ENCODE measurements around the gene EVC2. TPM values are rescaled to one million over a fixed set of nuclear protein-coding genes. Genes with fewer than 3 reads are reported as not detected.

EVC2 gene
- total and polyA plus RNA-seq, 7 donors, result 0.60 to 14.7 (median 8.6) TPM; not detected in 1

- WGBS, 2 donors, result 68 to 88% methylated on average over 4 of the region's 4 CpGs
- no peaks in the 10 kb centered on the region for H3K4me1 ChIP-seq
- H3K27me3 ChIP-seq, result no peaks in the 10 kb centered on the region
- H3K36me3 ChIP-seq, result peaks cover 12 to 79% (median 34%) of the 10 kb centered on the region in 4 donors
- H3K27ac ChIP-seq, result no peak overlapping the region
- intact Hi-C loops (cut with DNase I), result no loop called here
- TF ChIP-seq, protein P1, sequence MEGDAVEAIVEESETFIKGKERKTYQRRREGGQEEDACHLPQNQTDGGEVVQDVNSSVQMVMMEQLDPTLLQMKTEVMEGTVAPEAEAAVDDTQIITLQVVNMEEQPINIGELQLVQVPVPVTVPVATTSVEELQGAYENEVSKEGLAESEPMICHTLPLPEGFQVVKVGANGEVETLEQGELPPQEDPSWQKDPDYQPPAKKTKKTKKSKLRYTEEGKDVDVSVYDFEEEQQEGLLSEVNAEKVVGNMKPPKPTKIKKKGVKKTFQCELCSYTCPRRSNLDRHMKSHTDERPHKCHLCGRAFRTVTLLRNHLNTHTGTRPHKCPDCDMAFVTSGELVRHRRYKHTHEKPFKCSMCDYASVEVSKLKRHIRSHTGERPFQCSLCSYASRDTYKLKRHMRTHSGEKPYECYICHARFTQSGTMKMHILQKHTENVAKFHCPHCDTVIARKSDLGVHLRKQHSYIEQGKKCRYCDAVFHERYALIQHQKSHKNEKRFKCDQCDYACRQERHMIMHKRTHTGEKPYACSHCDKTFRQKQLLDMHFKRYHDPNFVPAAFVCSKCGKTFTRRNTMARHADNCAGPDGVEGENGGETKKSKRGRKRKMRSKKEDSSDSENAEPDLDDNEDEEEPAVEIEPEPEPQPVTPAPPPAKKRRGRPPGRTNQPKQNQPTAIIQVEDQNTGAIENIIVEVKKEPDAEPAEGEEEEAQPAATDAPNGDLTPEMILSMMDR (IDR thresholded peaks at IDR 0.05), result no peak
- TF ChIP-seq EP300 (IDR thresholded peaks at IDR 0.05), result no peak
- TF ChIP-seq POLR2A (IDR thresholded peaks at IDR 0.05), result no peak
- TF ChIP-seq POLR2AphosphoS5 (IDR thresholded peaks at IDR 0.05), result no peak
- H3K9me3 ChIP-seq, result no peaks in the 10 kb centered on the region
- no peak overlapping the region for H3K4me3 ChIP-seq
- DNase-seq, result no peak
These were observed 14.5 kb downstream of the EVC2 start for GRCh38 chr4:5693871-5694270.

GRCh38 chr4:5691491-5692132 is 16.7 kb downstream of the EVC2 start:
- Histone ChIP-seq H3K27me3 (no peaks in the 10 kb centered on the region), H3K4me3 (no peak overlapping the region), H3K4me1 (no peaks in the 10 kb centered on the region), H3K27ac (no peak overlapping the region), H3K9me3 (no peaks in the 10 kb centered on the region), H3K36me3 (peaks cover 12 to 95% (median 50%) of the 10 kb centered on the region in 4 donors)
- peak; percentile 55 for DNase-seq
- TF ChIP-seq POLR2A (IDR thresholded peaks at IDR 0.05), result no peak
- TF ChIP-seq, protein P1 (IDR thresholded peaks at IDR 0.05), result no peak
- TF ChIP-seq POLR2AphosphoS5 (IDR thresholded peaks at IDR 0.05), result no peak
- no peak for TF ChIP-seq EP300 (IDR thresholded peaks at IDR 0.05)
- intact Hi-C loops (cut with DNase I), result no loop called here
- 81 to 83% methylated on average over 7 of the region's 7 CpGs for WGBS, 2 donors

DNA sequence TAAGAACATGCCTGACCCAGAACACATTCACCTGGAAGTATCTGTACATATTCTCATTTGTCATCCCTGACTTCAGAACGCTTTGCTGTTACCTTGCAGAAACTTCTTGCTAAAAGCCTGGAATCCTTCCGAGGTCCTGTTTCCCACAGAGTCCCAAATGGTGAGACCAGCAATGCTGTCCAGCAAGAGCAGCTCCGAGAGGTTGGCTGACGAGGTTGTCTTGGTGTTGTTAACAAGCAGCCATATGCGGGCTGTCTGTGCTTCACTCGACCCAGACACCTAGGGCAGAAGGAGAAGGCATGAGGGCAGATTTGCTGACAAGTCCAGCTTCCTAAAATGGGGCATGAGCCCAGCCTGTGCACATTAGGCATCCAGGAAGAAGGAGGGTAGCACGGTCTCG is 19.3 kb downstream of the EVC2 start:
- no peak overlapping the region for H3K27ac ChIP-seq
- H3K4me3 ChIP-seq, result no peak overlapping the region
- intact Hi-C loops (cut with DNase I), result no loop called here
- peaks cover 27 to 96% (median 60%) of the 10 kb centered on the region in 4 donors for H3K36me3 ChIP-seq
- peak; percentile 32 for DNase-seq
- WGBS, 2 donors, result 80 to 91% methylated on average over 8 of the region's 8 CpGs
- no peaks in the 10 kb centered on the region for H3K4me1 ChIP-seq
- H3K27me3 ChIP-seq, result no peaks in the 10 kb centered on the region
- TF ChIP-seq POLR2AphosphoS5 (IDR thresholded peaks at IDR 0.05), result no peak
- no peak for TF ChIP-seq EP300 (IDR thresholded peaks at IDR 0.05)
- no peak for TF ChIP-seq POLR2A (IDR thresholded peaks at IDR 0.05)
- TF ChIP-seq, protein P1 (IDR thresholded peaks at IDR 0.05), result no peak
- no peaks in the 10 kb centered on the region for H3K9me3 ChIP-seq

- H3K36me3 ChIP-seq, result peaks cover 29 to 98% (median 47%) of the 10 kb centered on the region in 4 donors
- 54 to 86% methylated on average over 6 of the region's 6 CpGs for WGBS, 2 donors
- H3K27ac ChIP-seq, result no peak overlapping the region
- H3K9me3 ChIP-seq, result no peaks in the 10 kb centered on the region
- peak; percentile 21 for DNase-seq
- no peaks in the 10 kb centered on the region for H3K27me3 ChIP-seq
- no peak for TF ChIP-seq POLR2A (IDR thresholded peaks at IDR 0.05)
- intact Hi-C loops (cut with DNase I), result no loop called here
- no peaks in the 10 kb centered on the region for H3K4me1 ChIP-seq
- H3K4me3 ChIP-seq, result no peak overlapping the region
These were observed 22.0 kb downstream of the EVC2 start for GRCh38 chr4:5686338-5686737.

DNA sequence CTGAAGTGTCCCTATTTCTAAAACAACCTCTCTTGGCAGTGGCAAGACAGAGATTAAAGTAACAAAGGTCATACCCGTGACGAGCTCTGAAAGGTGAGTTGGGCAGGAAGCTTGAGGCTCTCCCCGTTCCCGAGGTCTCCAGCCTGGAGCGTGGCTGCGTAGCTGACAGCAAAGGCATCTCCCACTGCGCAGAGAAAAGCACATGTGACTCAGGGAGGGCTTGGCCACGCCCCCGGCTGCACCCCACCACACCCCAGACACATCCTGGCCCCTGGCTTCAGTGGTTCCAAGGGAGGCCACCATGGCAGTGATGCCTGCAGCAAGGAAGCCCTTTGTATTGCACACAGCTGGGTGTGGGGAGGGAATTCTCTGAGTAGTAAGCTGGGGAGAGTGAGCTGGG is 23.1 kb downstream of the EVC2 start:
- H3K36me3 ChIP-seq, result peaks cover 29 to 98% (median 51%) of the 10 kb centered on the region in 4 donors
- intact Hi-C loops (cut with DNase I), result no loop called here
- TF ChIP-seq POLR2A (IDR thresholded peaks at IDR 0.05) (no peak), EP300 (IDR thresholded peaks at IDR 0.05) (no peak)
- TF ChIP-seq, protein P1 (IDR thresholded peaks at IDR 0.05), result no peak

More for the DNA sequence above, 23.1 kb downstream of the EVC2 start:
- Histone ChIP-seq H3K27me3 (no peaks in the 10 kb centered on the region), H3K4me3 (no peak overlapping the region), H3K9me3 (no peaks in the 10 kb centered on the region), H3K27ac (no peak overlapping the region), H3K4me1 (no peaks in the 10 kb centered on the region)
- WGBS, 2 donors, result 86 to 95% methylated on average over 9 of the region's 9 CpGs
- DNase-seq, result peak; percentile 58

Data from sigmoid colon (tissue), 7 donors.